GM12891 (cell line): ENCODE data around the gene IST1.
A peak's percentile ranks its signal among the peaks of the same experiment; 100 is the strongest.

ENCODE experiments used
- DNase-seq: peaks from one replicate; pipeline ENCODE4 v3.0.0; 2011; ENCODE audit warnings: low spot score; ENCODE audit not compliant: insufficient read length
- FAIRE-seq: peaks from 2 replicates; lab custom pipeline; 2011; peaks lifted over from hg19 to GRCh38; lab: Jason Lieb, UNC
- PAX5 ChIP-seq: IDR thresholded peaks from 2 replicates; pipeline ENCODE4 v1.6.1; 2011; ENCODE audit warnings: low read length, moderate library complexity, mild to moderate bottlenecking; ENCODE audit not compliant: insufficient read depth, severe bottlenecking
- POLR2A ChIP-seq: IDR thresholded peaks from 2 replicates; pipeline ENCODE4 v1.6.1; 2011; ENCODE audit warnings: low read depth, low read length, control low read depth
- POLR2AphosphoS5 ChIP-seq: IDR thresholded peaks from 2 replicates; pipeline ENCODE4 v1.6.1; 2011; ENCODE audit warnings: low read depth, low read length, control low read depth
- POU2F2 ChIP-seq: IDR thresholded peaks from 2 replicates; pipeline ENCODE4 v1.6.1; 2011; ENCODE audit warnings: low read depth, mild to moderate bottlenecking, control low read depth, low read length, moderate library complexity
- SPI1 ChIP-seq: IDR thresholded peaks from 2 replicates; pipeline ENCODE4 v1.6.1; 2011; ENCODE audit warnings: low read depth, low read length, control low read depth
- TAF1 ChIP-seq: IDR thresholded peaks from 2 replicates; pipeline ENCODE4 v1.6.1; 2011; ENCODE audit warnings: low read depth, low read length, control low read depth

IST1 gene

DNA sequence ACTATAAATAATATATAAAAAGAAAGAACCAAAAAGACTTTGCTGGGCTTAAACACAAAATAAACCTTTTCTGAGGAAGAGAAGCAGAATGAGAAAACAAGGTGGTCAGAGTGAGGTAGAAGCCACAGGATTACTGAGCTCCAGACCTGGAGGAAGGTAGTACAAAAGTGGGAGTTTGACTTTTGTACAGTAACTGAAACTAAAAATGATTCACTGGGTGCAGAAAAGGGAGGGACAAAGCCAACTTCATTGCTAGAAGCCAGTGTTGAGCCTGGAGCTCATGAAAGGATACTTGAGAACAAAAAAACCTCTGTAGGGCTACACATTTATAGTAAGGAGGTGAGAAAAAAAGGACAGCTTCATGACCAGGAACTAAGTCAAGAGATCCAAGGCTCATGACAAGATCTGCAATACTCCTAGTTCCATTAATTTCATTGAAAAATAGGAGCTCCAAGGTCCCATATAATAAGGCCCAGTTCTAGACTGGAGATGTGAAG lies 59.4 kb downstream of the IST1 start:
- TF ChIP-seq SPI1, result no peak
- no peak for TF ChIP-seq POU2F2
- TF ChIP-seq TAF1, result no peak
- TF ChIP-seq PAX5, result no peak
- no peak for TF ChIP-seq POLR2AphosphoS5
- TF ChIP-seq POLR2A, result no peak
- DNase-seq, result no peak
- FAIRE-seq, result no peak

GRCh38 chr16:71956486-71956885 lies 61.2 kb downstream of the IST1 start:
- TF ChIP-seq PAX5, result no peak
- TF ChIP-seq POLR2A, result no peak
- no peak for TF ChIP-seq POU2F2
- no peak for TF ChIP-seq POLR2AphosphoS5
- TF ChIP-seq SPI1, result no peak
- no peak for TF ChIP-seq TAF1
- FAIRE-seq (no peak), DNase-seq (no peak)

GRCh38 chr16:71961066-71962039 lies 66.0 kb downstream of the IST1 start:
- FAIRE-seq (peak; percentile 85), DNase-seq (peak; percentile 33)
- TF ChIP-seq PAX5 (no peak), POLR2AphosphoS5 (no peak)

- TF ChIP-seq POLR2A, result no peak
- TF ChIP-seq SPI1, result peak; percentile 69
- 0 out of 2 replicates have a peak, but pooled peaks have one; percentile 33 for TF ChIP-seq POU2F2
- no peak for TF ChIP-seq POLR2AphosphoS5
- peak; percentile 16 for FAIRE-seq
- no peak for DNase-seq
Observed at GRCh38 chr16:71963125-71963875, 68.0 kb downstream of the IST1 start.

GRCh38 chr16:71965223-71965622 lies 69.9 kb downstream of the IST1 start:
- FAIRE-seq, result no peak
- no peak for DNase-seq
- TF ChIP-seq POLR2A, result no peak
- no peak for TF ChIP-seq PAX5
- TF ChIP-seq SPI1, result no peak
- TF ChIP-seq POU2F2, result no peak
- no peak for TF ChIP-seq TAF1
- TF ChIP-seq POLR2AphosphoS5, result no peak

DNA sequence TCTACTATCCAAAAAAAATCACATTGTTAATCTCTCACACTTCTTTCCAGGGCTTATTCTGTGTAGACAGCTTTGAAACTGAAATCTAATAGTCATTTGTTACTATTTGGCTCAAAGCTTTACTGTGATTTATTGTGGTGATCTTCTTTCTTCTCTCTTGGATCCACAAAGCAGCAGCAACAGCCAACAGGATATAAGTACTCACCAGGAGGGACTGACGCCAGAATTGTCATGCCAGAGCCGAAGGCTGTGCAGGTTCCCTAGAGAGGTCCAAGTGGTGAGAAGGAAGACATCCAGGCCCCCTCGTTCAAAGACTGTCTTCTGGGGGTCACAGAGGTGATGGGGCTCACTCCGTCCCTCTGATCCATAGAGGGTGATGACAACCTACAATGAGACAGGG lies 71.6 kb downstream of the IST1 start:
- FAIRE-seq (no peak), DNase-seq (no peak)
- TF ChIP-seq POLR2AphosphoS5, result no peak
- no peak for TF ChIP-seq PAX5

DNA sequence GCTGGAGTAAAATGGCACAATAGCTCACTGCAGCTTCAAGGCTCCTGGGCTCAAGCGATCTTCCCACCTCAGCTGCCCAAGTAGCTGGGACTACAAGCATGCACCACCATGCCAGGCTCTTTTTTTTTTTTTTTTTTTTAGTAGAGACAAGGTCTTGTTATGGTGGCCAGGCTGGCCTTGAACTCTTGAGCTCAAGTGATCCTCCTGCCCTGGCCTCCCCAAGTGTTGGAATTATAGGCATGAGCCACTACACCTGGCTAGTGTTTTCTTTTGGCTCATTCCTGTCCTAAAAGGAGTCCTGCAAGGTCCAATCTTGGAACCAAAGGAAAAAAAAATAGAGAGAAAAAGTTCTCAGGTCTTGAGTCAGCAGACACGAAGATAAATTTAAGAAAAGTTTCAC lies 74.0 kb downstream of the IST1 start:
- TF ChIP-seq POU2F2, result no peak
- no peak for TF ChIP-seq POLR2AphosphoS5
- TF ChIP-seq POLR2A, result no peak
- no peak for TF ChIP-seq SPI1
- TF ChIP-seq PAX5, result no peak
- TF ChIP-seq TAF1, result no peak
- FAIRE-seq, result no peak
- no peak for DNase-seq

GRCh38 chr16:71971571-71971970 lies 76.2 kb downstream of the IST1 start:
- no peak for FAIRE-seq

DNA sequence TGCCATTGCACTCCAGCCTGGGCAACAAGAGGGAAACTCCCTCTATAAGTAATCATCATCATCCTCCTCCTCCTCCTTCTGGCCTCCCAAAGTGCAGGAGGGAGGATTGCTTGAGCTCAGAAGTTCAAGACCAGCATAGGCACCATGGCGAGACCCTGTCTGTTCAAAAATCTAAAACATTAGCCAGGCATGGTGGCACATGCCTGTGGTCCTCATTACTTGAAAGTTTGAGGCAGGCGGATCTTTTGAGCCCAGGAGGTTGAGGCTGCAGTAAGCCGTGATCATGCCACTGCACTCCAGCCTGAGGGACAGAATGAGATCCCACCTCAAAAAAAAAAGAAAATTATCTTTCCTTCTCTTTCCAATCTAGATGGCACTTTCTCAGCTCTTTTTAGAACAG lies 77.0 kb downstream of the IST1 start:
- no peak for DNase-seq
- FAIRE-seq, result no peak
- TF ChIP-seq TAF1 (no peak), POU2F2 (no peak), PAX5 (no peak), POLR2AphosphoS5 (no peak), SPI1 (no peak), POLR2A (no peak)

More at GRCh38 chr16:71971571-71971970, 76.2 kb downstream of the IST1 start:
- no peak for TF ChIP-seq SPI1
- no peak for TF ChIP-seq POU2F2
- TF ChIP-seq POLR2A, result no peak
- no peak for TF ChIP-seq PAX5
- no peak for TF ChIP-seq TAF1
- TF ChIP-seq POLR2AphosphoS5, result no peak
- no peak for DNase-seq

GRCh38 chr16:71973001-71973400 lies 77.7 kb downstream of the IST1 start:
- DNase-seq, result no peak
- TF ChIP-seq POLR2A (no peak), POLR2AphosphoS5 (no peak), POU2F2 (no peak), TAF1 (no peak), SPI1 (no peak), PAX5 (no peak)
- no peak for FAIRE-seq
